Renal pelvis (tissue), 12 donors: ENCODE measurements around the gene TRIM42. TPM values are rescaled to one million over a fixed set of nuclear protein-coding genes. Genes with fewer than 3 reads are reported as not detected.

Experiments used
- DNase-seq: peaks from one replicate; pipeline ENCODE4 v3.0.0-alpha.2; 2013
- long read RNA-seq, 16 experiments: transcript quantifications; one replicate each; lab custom pipeline, GENCODE V29; 2026
- polyA plus RNA-seq, 3 donors: library from polyadenylated mRNA; unstranded; fragments of 120-200 nt; gene quantifications; one replicate each; pipeline ENCODE4 v1.2.1, GENCODE V29; 2013; ENCODE audit not compliant: insufficient read length in 3 of 3

The TRIM42 gene
- polyA plus RNA-seq = under 1 TPM in 1 of 3 donors, not detected in 2; 0.09 TPM
- long read RNA-seq, donor 1 = 0 reads
- long read RNA-seq, donor 2 = 0 reads
- long read RNA-seq, donor 3 = 0 reads
- long read RNA-seq, donor 4 = 0 reads
- long read RNA-seq, donor 5 = 0 reads
- long read RNA-seq, donor 6 = 0 reads
- long read RNA-seq, donor 7 = 0 reads
- long read RNA-seq, donor 8 = 0 reads
- long read RNA-seq, donor 9 = 0 reads
- long read RNA-seq, donor 10 = 0 reads
- long read RNA-seq, donor 11 = 0 reads
- long read RNA-seq, donor 12 = 0 reads
- long read RNA-seq, donor 13 = 0 reads
- long read RNA-seq, donor 14 = 0 reads
- long read RNA-seq, donor 15 = 0 reads
- long read RNA-seq, donor 16 = 0 reads

- DNase-seq = no peak
Measured at GRCh38 chr3:140677764-140678163, at the start of gene TRIM42. Gene TRIM42, plus strand, starts transcription at chr3:140678064. Its CDS starts 166 bp downstream, at chr3:140678230.

DNA sequence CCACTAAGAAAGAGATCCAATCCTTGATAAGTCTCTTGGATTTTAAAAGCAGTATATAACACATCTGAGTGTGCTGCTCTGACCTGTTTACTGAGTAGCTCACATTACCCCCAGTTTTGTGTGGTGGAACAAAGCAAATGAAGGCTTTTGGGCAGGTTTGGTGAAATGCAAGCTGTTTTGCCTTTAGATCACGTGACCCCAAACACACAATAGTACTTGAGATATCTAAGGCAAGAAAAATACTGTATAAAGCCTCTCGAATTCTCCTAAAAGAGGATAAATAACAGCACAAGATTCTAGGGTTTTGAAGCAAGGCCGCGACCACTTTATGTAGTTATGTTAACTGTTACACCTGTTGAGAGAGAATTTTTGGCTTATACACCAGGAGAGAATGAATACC lies 49.3 kb upstream of the TRIM42 start:
- DNase-seq = no peak

DNA sequence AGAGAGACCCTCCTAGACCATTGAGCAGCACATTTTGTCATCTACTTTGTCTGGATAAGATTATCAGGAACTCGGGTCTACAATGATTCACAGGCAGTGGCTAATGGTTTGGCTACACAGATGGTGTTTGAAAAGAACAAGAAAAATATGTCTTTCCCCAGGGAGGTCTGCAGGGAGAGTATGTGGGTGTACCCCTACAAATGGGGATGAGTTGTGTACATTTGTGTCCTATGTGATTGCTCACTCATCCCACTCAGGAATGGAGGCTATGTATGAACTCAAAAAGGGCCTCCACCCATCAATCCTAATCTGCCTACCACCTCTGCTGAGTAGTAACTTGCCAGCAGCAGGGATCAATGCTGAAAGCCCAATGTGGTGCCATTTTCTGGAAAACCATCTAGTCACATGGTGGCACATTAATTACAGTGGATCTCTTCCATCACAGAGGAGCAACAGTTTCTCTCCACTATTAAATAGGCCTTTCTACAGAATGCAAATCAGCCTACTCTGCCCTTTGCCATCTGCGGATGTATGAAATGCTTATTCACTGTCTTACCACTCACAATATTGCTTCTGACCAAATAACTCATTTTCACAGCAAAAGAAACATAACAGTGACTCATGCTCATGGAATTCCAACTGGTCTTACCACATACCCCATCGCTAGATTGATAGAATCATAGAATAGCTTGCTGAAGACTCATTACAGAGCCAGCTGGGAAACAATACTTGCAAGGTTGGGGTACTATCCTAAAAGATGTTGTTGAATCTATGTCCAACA lies 48.3 kb upstream of the TRIM42 start:
- DNase-seq = no peak

DNA sequence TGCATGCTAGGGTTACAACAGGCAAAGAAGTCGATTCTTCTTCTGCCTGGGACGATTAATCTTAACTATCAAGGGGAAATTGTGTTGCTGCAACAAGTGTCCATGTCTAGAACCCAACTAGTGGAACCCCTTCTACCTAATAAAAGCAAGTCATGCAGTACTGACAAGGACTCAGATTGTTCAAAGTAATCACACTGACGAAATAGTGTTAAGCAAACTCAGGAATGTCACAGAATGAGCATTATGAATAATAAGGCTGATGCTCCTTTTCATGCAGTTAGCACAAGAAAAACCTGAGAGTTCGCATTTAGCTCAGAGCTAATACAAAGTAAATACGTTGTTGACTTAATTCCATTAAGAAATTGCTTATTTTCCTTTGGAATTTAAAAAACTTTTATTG lies 47.5 kb upstream of the TRIM42 start:
- no peak for DNase-seq

DNA sequence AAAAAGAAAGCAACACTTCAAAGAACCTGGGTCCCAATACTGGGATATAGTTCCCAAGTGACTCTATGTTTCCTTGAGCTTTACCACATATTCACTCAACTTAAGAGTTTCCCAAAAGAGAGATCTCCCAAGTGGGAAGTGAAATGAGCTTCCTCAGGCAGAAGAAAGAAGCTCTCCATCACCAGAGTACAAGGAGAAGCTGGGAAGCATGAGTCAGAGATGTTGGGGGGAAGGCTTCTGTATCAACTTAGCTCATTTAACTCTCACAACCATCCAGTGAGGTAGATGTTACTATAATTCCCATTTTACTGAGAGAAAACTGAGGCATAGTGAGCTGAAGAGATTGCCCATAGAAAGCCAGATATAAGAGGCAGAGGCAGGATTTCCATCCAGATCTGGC lies 47.0 kb upstream of the TRIM42 start:
- no peak for DNase-seq

DNA sequence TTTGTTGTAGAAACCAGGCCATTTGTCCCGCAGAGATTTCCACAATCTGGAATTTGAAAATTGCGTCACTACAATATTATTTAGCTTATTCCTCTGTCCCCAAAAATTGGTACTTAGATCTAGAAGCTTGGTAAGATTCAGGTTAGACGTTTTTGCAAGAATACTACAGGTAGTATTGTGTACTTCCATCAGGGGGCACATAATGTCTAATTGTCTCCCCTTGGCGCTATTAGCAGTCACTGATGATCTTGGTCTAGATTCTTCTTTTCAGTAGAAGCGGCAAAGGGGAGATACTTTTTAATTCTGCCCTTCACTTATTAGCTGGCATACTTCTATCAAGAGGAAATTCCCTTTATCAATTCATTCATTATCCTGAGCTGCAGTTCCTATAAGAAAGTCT lies 42.6 kb upstream of the TRIM42 start:
- no peak for DNase-seq

DNA sequence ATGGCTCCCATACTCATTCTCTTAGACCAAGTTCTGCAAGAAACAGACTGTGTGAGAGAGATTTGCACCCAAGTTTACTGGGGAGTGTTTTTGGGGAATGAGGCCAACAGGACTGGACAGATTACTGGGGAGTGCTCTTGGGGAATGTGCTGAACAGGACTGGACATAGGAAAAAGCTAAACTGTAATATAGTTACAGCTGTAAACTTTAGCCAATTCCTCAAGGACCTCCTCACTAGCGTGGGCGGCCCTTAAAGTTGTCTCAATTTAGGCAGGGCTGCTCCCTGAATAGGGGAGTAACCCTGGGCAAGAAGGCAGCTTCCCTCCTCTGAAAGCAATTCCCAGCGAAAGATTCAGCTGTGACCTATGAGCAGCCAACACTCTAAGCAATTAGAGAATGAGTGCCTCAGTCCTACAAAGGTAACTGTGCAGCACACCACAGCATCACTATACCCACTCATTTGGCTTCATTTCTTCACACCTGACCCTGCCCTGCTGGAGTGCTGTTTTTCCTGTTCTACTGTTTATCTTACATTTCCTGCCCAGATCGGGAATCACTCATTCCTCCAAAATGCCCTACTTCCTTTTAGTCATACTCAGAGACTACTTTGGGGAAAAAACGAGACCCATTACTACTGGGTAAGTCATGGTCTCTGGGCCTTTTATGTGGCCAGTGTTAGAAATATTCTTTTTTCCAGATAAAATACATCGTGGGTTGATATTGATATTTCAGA lies 41.3 kb upstream of the TRIM42 start:
- no peak for DNase-seq

GRCh38 chr3:140651287-140651686 lies 26.6 kb upstream of the TRIM42 start:
- DNase-seq = no peak

- DNase-seq = no peak
Measured at GRCh38 chr3:140655678-140656077, 22.2 kb upstream of the TRIM42 start.

- DNase-seq = no peak
Measured at GRCh38 chr3:140664111-140664510, 13.8 kb upstream of the TRIM42 start.

GRCh38 chr3:140682586-140682985 lies 4.7 kb downstream of the TRIM42 start:
- no peak for DNase-seq

DNA sequence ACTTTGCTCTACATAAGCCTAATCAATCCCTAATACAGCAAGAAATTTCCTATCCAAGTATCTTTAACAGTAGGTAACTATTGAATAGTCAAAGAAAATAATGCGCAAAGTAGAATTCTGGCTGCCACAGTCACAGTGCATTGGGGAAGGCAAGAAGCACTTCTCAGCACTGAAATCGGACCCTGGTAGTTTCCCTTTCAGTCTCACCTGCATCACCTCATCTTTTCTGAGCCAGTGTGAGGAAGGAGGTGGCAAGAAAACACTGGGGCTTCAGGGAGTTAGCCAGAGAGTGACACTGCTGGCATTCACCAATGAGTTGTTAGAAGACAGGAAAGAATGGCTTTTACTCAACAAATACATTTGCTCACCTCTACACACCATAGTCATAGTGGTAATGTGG lies 8.3 kb downstream of the TRIM42 start:
- DNase-seq = no peak

- DNase-seq = no peak
Measured at GRCh38 chr3:140686948-140687347, 9.1 kb downstream of the TRIM42 start.

DNA sequence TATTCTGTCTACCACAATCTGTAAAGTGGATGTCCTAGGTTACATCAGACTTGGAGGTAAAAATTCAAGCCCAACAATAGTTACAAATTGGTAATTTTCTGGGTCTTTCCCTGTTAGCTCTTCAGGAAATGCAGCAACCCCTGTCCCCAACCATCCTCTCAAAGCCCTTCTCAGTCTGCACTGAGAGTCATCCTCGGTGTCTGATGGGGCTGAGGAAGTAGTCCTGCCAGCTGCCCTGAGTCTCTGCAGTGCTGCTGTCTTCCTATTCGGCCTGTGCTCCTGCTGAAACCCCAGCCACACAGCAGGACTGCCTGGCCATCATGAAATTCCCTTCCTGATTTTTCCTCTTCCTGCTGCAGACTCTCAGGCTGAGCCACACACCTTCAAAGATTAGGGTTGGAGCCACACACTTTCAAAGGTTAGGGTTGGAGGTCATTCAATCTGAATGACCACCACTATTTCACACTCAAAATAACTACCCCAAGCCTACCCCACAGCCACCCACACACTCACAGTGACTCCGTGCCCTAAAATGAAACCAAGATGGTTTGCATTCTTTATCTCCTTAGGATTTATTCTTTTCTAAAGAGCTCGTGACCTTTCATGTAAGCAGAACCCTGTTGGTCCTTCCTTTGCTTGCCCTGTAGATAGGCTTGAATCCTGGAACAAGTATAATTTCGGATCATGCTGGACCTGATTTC lies 17.6 kb downstream of the TRIM42 start:
- no peak for DNase-seq

- DNase-seq = no peak
Measured at GRCh38 chr3:140699516-140700231, 21.8 kb downstream of the TRIM42 start.

- DNase-seq = no peak
Measured at GRCh38 chr3:140702281-140702680, 24.4 kb downstream of the TRIM42 start.

GRCh38 chr3:140703496-140703895 lies 25.6 kb downstream of the TRIM42 start:
- DNase-seq = no peak

GRCh38 chr3:140704733-140705132 lies 26.9 kb downstream of the TRIM42 start:
- DNase-seq = no peak

GRCh38 chr3:140705954-140706353 lies 28.1 kb downstream of the TRIM42 start:
- DNase-seq = no peak

DNA sequence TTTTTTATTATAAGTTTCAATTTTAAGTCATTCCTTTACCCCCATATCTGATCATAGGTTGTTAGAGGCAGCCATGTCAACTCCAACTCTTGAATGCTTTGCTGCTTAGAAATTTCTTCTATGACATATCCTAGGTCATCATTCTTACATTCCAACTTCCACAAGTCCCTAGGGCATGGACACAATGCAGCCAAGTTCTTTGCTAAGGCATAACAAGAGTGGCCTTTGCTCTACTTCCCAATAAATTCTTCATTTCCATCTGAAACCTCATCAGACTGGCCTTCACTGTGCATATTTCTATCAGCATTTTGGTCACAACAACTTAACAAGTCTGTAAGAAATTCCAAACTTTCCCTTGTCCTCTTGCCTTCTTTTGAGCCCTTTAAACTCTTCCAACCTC lies 28.5 kb downstream of the TRIM42 start:
- DNase-seq = no peak

- no peak for DNase-seq
Measured at GRCh38 chr3:140708815-140709214, 31.0 kb downstream of the TRIM42 start.
